PFSK-1 (cell line): ENCODE data around the gene ASIC3.

Experiments
- POLR2AphosphoS5 ChIP-seq: IDR thresholded peaks from 2 replicates; pipeline ENCODE4 v1.6.1; 2012; ENCODE audit warnings: low read depth, mild to moderate bottlenecking, control low read depth, low read length, moderate library complexity
- TAF1 ChIP-seq: IDR thresholded peaks from 2 replicates; pipeline ENCODE4 v1.6.1; 2012; ENCODE audit warnings: low read length, control low read depth, borderline replicate concordance; ENCODE audit not compliant: insufficient read depth
- TF ChIP-seq, protein P1 (sequence below), 2 experiments: IDR thresholded peaks; 2 replicates each; pipeline versions ENCODE4 v1.6.1 to v1.8.0; 2011 to 2012; ENCODE audit warnings: low read depth in 2 of 2, low read length in 2 of 2, control low read depth in 1 of 2, inconsistent platforms in 1 of 2, mild to moderate bottlenecking in 1 of 2, moderate library complexity in 1 of 2; ENCODE audit not compliant: insufficient read depth in 1 of 2

DNA sequence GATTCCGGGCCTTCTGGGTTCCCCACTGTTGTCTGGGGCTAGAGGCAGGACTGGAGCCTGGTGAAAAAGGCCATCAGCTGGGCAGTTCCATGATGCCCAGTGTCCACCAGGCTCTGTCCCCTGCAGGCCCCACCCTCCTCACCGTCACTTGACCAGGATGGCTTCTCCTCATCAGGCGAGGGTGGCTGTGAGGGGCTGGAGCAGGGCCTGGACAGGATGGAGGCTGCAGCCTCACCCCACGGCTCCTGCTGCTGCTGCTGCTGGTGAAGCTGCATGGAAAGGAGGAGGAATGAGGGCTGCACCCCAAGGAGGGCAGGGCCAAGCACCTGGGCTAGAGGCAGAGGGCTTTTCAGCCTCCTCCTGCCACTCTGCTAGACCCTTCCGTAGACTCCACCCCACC is 32.4 kb upstream of the ASIC3 start:
- TF ChIP-seq TAF1: no peak
- no peak for TF ChIP-seq POLR2AphosphoS5
- TF ChIP-seq, protein P1, sequence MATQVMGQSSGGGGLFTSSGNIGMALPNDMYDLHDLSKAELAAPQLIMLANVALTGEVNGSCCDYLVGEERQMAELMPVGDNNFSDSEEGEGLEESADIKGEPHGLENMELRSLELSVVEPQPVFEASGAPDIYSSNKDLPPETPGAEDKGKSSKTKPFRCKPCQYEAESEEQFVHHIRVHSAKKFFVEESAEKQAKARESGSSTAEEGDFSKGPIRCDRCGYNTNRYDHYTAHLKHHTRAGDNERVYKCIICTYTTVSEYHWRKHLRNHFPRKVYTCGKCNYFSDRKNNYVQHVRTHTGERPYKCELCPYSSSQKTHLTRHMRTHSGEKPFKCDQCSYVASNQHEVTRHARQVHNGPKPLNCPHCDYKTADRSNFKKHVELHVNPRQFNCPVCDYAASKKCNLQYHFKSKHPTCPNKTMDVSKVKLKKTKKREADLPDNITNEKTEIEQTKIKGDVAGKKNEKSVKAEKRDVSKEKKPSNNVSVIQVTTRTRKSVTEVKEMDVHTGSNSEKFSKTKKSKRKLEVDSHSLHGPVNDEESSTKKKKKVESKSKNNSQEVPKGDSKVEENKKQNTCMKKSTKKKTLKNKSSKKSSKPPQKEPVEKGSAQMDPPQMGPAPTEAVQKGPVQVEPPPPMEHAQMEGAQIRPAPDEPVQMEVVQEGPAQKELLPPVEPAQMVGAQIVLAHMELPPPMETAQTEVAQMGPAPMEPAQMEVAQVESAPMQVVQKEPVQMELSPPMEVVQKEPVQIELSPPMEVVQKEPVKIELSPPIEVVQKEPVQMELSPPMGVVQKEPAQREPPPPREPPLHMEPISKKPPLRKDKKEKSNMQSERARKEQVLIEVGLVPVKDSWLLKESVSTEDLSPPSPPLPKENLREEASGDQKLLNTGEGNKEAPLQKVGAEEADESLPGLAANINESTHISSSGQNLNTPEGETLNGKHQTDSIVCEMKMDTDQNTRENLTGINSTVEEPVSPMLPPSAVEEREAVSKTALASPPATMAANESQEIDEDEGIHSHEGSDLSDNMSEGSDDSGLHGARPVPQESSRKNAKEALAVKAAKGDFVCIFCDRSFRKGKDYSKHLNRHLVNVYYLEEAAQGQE (IDR thresholded peaks at IDR 0.05; ENCODE audit: insufficient read depth in 1 of 2, low read depth in 2 of 2, low read length in 2 of 2): no peak
